Measurements from ENCODE around the gene CTNNA3.

CTNNA3 gene

GRCh38 chr10:66537186-66537585, 1158.8 kb downstream of the CTNNA3 start:
- no peak overlapping the region for H3K4me3 ChIP-seq (replicated peaks in 1 of 2; ENCODE audit: low read depth in 2 of 2, low read length in 2 of 2)
- no peak for DNase-seq (ENCODE audit: low read depth in 2 of 2)
- TF ChIP-seq CTCF (IDR thresholded peaks at IDR 0.05; ENCODE audit: low read depth, low read length): no peak

DNA sequence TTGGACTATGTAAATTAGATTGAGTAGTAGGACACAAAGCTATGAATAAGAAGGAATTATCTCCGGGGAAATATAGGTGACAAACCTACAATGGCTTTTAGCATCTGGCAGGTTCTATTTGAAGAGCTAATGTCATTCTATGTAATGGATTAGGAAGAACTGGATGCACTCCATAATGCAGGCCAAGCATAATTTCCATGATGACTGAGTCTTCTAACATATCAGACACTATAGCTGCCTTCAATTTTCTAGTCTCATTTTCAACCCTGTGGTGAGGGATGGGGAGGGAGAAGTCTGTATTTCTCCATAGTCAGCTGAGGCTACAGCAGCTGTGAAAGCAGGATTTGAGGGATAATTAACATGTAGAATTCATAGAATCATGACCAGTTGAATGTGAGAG, 1160.6 kb downstream of the CTNNA3 start:
- TF ChIP-seq CTCF (IDR thresholded peaks at IDR 0.05; ENCODE audit: low read depth, low read length): no peak
- no peak overlapping the region for H3K4me3 ChIP-seq (replicated peaks in 1 of 2; ENCODE audit: low read depth in 2 of 2, low read length in 2 of 2)
- no peak for DNase-seq (ENCODE audit: low read depth in 2 of 2)

DNA sequence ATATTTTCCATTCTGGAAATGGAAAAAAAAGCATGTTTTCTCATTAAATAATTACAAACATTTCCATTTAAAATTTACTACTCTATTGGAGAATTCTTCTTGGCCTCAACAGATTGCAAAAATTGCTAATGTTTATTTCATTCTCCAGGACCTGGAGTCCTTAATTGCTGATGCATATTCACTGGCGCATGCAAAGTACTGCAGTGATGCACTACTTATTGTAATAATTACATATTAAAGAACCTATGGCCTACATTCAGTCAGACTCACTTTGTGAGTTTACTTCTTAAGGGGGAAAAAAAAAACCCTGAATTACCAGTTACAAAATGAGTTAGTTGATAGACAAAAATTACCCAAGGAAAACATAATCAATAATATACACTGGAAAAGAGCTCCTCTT, 1161.1 kb downstream of the CTNNA3 start:
- TF ChIP-seq CTCF (IDR thresholded peaks at IDR 0.05; ENCODE audit: low read depth, low read length): no peak

DNA sequence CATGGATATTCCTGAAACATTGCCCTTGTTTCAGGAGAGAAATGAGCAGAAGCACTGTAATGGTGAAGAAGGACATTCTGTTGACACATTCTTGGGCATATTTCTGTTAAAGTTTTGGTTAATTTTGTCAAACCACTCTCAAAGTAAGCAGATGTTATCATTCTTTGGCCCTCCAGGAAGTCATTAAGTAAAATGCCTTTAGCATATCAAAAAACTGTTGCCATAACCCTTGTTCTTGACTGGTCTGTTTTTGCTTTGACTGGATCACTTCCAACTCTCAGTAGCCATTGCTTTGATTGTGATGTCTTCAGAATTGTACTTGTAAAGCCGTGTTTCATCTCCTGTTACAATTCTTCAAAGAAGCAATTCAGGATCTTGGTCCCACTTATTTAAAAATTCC, 1174.5 kb downstream of the CTNNA3 start:
- DNase-seq (ENCODE audit: low read depth in 2 of 2): peak in 1 of 2 donors; percentile 4
- no peak overlapping the region for H3K4me3 ChIP-seq (replicated peaks in 1 of 2; ENCODE audit: low read depth in 2 of 2, low read length in 2 of 2)
- no peak for TF ChIP-seq CTCF (IDR thresholded peaks at IDR 0.05; ENCODE audit: low read depth, low read length)

More for the DNA sequence above, 1161.1 kb downstream of the CTNNA3 start:
- DNase-seq (ENCODE audit: low read depth in 2 of 2): no peak
- no peak overlapping the region for H3K4me3 ChIP-seq (replicated peaks in 1 of 2; ENCODE audit: low read depth in 2 of 2, low read length in 2 of 2)

- no peak for DNase-seq (ENCODE audit: low read depth in 2 of 2)
- no peak overlapping the region for H3K4me3 ChIP-seq (replicated peaks in 1 of 2; ENCODE audit: low read depth in 2 of 2, low read length in 2 of 2)
- no peak for TF ChIP-seq CTCF (IDR thresholded peaks at IDR 0.05; ENCODE audit: low read depth, low read length)
Measured at GRCh38 chr10:66519616-66520015, 1176.4 kb downstream of the CTNNA3 start.

DNA sequence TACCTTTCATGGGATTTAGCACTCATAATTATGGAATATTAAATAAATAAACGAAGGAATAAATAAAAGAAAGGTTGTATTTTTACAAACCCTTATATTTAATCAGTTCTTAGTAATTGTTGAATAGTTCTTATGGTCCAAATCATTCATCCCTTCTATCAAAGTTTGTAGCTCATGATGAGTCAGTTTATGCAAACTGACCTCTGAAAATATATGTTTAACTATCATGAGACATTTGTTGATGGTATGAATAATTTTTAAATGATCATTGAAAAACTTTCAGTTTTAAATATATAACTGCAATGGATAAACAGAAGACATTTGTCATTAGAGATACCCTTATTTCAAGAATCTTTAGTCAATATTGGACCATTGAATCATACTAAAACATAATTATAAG, 1181.3 kb downstream of the CTNNA3 start:
- no peak for TF ChIP-seq CTCF (IDR thresholded peaks at IDR 0.05; ENCODE audit: low read depth, low read length)
- no peak for DNase-seq (ENCODE audit: low read depth in 2 of 2)
- no peak overlapping the region for H3K4me3 ChIP-seq (replicated peaks in 1 of 2; ENCODE audit: low read depth in 2 of 2, low read length in 2 of 2)

- H3K4me3 ChIP-seq (replicated peaks in 1 of 2; ENCODE audit: low read depth in 2 of 2, low read length in 2 of 2): no peak overlapping the region
- no peak for DNase-seq (ENCODE audit: low read depth in 2 of 2)
- TF ChIP-seq CTCF (IDR thresholded peaks at IDR 0.05; ENCODE audit: low read depth, low read length): no peak
Measured at GRCh38 chr10:66513504-66513903, 1182.5 kb downstream of the CTNNA3 start.
